NB4 (cell line): ENCODE measurements around the gene QTRT2.

Source experiments
- DNase-seq: peaks from one replicate; pipeline ENCODE4 v3.0.0; 2010; ENCODE audit warnings: low read depth
- H3K4me3 ChIP-seq: one replicate; pipeline ENCODE4 v1.5.1; 2011; ENCODE audit warnings: mild to moderate bottlenecking, low read depth, low read length, moderate library complexity
- CTCF ChIP-seq: IDR thresholded peaks from one replicate; pipeline ENCODE4 v1.5.1; 2012; ENCODE audit warnings: low read depth, low read length
- MAX ChIP-seq: IDR thresholded peaks from 2 replicates; pipeline ENCODE4 v1.6.1; 2011; ENCODE audit warnings: low read depth, low read length
- MYC ChIP-seq: IDR thresholded peaks from 2 replicates; pipeline ENCODE4 v1.6.1; 2011; ENCODE audit warnings: low read depth, low read length
- POLR2A ChIP-seq: IDR thresholded peaks from 2 replicates; pipeline ENCODE4 v1.6.1; 2011; ENCODE audit warnings: mild to moderate bottlenecking; ENCODE audit not compliant: insufficient read length; ENCODE audit errors: extremely low read depth

QTRT2 gene

GRCh38 chr3:114071786-114072185, 15.2 kb downstream of the QTRT2 start:
- TF ChIP-seq MYC: no peak
- no peak for TF ChIP-seq CTCF
- TF ChIP-seq MAX: no peak
- no peak for TF ChIP-seq POLR2A
- DNase-seq: no peak
- no peak overlapping the region for H3K4me3 ChIP-seq

- no peak for TF ChIP-seq MAX
- TF ChIP-seq MYC: no peak
- TF ChIP-seq POLR2A: no peak
- TF ChIP-seq CTCF: no peak
- DNase-seq: no peak
- no peak overlapping the region for H3K4me3 ChIP-seq
Observed at GRCh38 chr3:114076711-114077110, 20.2 kb downstream of the QTRT2 start.

GRCh38 chr3:114078126-114078525, 21.6 kb downstream of the QTRT2 start:
- TF ChIP-seq MYC (no peak), POLR2A (no peak), MAX (no peak), CTCF (no peak)
- DNase-seq: no peak
- H3K4me3 ChIP-seq: no peak overlapping the region

GRCh38 chr3:114079761-114080160, 23.2 kb downstream of the QTRT2 start:
- no peak overlapping the region for H3K4me3 ChIP-seq
- TF ChIP-seq MAX (no peak), MYC (no peak), CTCF (no peak), POLR2A (no peak)
- DNase-seq: no peak

- DNase-seq: no peak
- TF ChIP-seq MAX (no peak), CTCF (no peak), POLR2A (no peak), MYC (no peak)
- H3K4me3 ChIP-seq: no peak overlapping the region
Observed at GRCh38 chr3:114080201-114080600, 23.7 kb downstream of the QTRT2 start.

GRCh38 chr3:114081037-114081436, 24.5 kb downstream of the QTRT2 start:
- no peak overlapping the region for H3K4me3 ChIP-seq
- TF ChIP-seq MAX: no peak
- TF ChIP-seq MYC: no peak
- TF ChIP-seq CTCF: no peak
- no peak for TF ChIP-seq POLR2A

More at GRCh38 chr3:114081037-114081436, 24.5 kb downstream of the QTRT2 start:
- no peak for DNase-seq
